DMS53 treated with DMSO at 0.1 percent for 48 hours (cell line): ENCODE results near the gene SHISAL2A.

Experiments used
- DNase-seq: peaks from one replicate; lab custom pipeline; 2025; ENCODE audit not compliant: unreplicated experiment; lab: John Stamatoyannopoulos, UW

The SHISAL2A gene

GRCh38 chr1:52632732-52633290 lies at the start of gene SHISAL2A:
SHISAL2A (plus strand) TSS chr1:52633168; CDS start chr1:52633494, 326 bp downstream.
- DNase-seq: peak; percentile 64

GRCh38 chr1:52585474-52585873 lies 47.5 kb upstream of the SHISAL2A start:
- no peak for DNase-seq

GRCh38 chr1:52588027-52588426 lies 44.9 kb upstream of the SHISAL2A start:
- DNase-seq: no peak

GRCh38 chr1:52588535-52588934 lies 44.4 kb upstream of the SHISAL2A start:
- DNase-seq: no peak

- no peak for DNase-seq
Observed at GRCh38 chr1:52590266-52590665, 42.7 kb upstream of the SHISAL2A start.

GRCh38 chr1:52592637-52593323 lies 40.2 kb upstream of the SHISAL2A start:
- no peak for DNase-seq

- no peak for DNase-seq
Observed at GRCh38 chr1:52593495-52593894, 39.5 kb upstream of the SHISAL2A start.

GRCh38 chr1:52595061-52595460 lies 37.9 kb upstream of the SHISAL2A start:
- DNase-seq: no peak

GRCh38 chr1:52597912-52598311 lies 35.1 kb upstream of the SHISAL2A start:
- no peak for DNase-seq

- no peak for DNase-seq
Observed at GRCh38 chr1:52598729-52599128, 34.2 kb upstream of the SHISAL2A start.

GRCh38 chr1:52599236-52599635 lies 33.7 kb upstream of the SHISAL2A start:
- DNase-seq: no peak

GRCh38 chr1:52600533-52601179 lies 32.3 kb upstream of the SHISAL2A start:
- no peak for DNase-seq

GRCh38 chr1:52601519-52601918 lies 31.4 kb upstream of the SHISAL2A start:
- no peak for DNase-seq

GRCh38 chr1:52601991-52602855 lies 30.7 kb upstream of the SHISAL2A start, which contains the start of gene GPX7:
GPX7 (plus strand) TSS chr1:52602371; CDS start chr1:52602410, 39 bp downstream.
- DNase-seq: peak; percentile 51

GRCh38 chr1:52602856-52603600 lies 29.9 kb upstream of the SHISAL2A start:
- no peak for DNase-seq

GRCh38 chr1:52603630-52604029 lies 29.3 kb upstream of the SHISAL2A start:
- no peak for DNase-seq

GRCh38 chr1:52604063-52604770 lies 28.8 kb upstream of the SHISAL2A start:
- DNase-seq: no peak

GRCh38 chr1:52613636-52614373 lies 19.2 kb upstream of the SHISAL2A start:
- DNase-seq: no peak

- DNase-seq: no peak
Observed at GRCh38 chr1:52614671-52615070, 18.3 kb upstream of the SHISAL2A start.
